IPS-NIHi7 (cell line): Measurements from ENCODE around the gene RBMS1.

Source experiments
- DNase-seq: peaks from one replicate; pipeline ENCODE4 v3.0.0; 2012; ENCODE audit warnings: mixed read lengths; ENCODE audit errors: extremely low spot score

RBMS1 gene

DNA sequence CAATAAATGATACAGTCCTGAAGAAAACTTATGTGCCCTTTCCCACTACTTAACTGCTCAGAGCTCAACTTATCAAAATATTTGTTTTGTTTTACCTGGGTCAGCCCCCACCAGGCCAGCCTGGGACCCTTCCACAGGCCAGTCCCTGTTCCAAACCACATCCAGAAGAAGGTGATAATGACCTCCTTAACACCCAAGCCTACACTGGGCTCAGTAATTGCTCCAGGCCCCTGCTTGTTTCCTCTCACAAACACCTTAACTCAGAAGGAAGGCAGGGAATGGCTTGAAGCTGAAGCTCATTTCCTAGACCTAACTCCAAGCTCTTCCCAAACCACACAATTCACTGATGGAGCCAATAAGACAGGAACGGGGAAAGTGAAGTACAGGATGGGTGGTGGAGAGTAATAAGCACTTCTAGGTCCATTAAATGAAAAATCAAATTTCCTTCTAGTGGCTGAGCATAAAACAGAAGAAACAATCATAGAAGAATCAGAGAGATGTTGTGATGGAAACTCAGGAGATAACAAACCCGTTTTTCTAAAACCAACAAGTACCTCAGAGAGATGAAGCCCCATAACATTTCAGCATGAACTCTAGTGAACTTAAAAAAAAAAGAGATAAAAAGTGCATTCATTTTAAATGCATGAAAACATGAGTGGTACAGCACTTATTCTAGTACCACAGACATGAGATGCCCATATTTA is 160.1 kb downstream of the RBMS1 start:
- no peak for DNase-seq

DNA sequence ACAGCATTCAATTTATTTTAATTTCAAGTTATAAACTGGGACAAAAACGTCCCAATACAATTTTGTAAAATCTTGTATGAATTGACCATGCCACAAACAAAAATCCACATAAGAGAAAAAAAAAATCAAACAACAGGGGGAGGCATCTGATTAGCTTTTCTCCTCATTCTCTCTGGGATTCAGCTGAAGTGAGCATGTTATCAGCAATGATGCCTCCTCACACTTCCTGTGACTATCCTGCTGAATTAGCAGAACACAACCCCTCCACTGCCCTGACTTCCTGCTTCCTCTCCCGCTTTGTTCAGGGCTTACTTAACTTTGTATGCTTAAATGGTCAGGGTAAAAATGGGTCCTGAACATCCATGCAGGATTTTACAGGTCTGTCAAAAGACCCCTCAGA is 161.3 kb downstream of the RBMS1 start:
- peak; percentile 58 for DNase-seq

DNA sequence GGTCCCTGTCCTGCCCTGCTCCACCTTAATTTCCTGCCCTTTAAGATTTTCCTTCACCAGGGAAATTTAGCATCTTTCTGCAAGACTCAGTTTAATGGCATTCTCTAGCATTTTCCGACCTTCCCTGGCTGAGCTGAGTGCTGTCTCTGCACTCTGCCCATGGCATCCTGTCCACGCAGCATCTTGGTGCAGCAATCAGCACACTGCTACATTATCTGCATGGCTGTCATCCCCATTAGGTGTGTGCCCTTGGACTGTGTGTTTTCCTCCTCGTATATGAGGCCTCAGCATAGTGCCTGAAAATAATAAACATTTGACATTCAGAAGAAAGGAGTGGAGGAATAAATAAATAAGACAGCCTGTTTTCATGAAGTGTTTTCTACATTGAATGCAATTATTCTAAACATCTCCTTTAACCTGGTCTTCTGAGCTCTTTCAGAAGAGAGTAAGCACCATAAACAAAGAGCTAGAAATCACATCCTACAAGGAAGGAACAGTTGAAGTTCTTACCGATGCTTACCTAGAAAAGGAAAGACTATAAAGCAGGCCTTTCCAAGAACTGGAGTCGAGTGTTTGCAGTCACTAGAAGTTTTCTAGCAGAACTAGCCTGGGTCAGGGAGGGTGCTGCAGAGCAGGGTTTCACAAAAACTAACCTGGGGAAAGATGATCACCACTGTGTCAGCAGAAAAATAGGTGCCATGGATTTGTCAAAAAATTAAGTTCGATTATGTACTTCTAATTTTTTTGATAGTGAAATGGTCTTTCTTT is 162.2 kb downstream of the RBMS1 start:
- no peak for DNase-seq

DNA sequence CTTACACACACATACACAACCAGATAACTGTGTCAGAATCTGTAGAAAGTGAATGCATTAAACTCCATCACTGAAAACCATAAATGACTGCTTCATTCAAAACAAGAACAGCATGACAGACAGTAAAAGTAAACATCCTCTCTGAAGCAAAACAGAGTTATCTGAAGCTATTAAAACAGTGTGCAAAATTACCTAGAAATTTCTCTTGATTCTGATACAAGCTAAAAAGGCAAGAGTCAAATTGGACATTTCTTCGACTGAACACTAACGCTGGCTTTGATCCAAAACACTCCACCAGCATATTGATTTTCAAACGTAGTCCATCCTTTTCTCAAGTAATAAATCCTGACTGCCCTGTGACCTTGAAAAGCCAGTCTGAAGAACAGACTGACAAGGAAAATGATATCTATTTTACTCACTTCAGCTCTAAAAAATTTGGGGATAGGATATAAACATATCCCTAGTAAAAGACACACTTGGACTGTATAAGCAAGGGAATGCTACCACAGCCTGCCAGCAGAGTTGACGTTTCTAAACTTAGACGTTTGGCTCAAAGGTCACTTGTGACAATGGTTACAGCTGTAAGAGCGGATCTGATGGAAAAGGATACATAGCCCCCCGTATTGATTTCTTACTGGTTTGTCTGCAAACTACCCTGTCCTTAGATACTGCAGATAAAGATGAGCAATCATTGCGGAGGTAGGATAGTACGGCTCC is 164.6 kb downstream of the RBMS1 start:
- no peak for DNase-seq

DNA sequence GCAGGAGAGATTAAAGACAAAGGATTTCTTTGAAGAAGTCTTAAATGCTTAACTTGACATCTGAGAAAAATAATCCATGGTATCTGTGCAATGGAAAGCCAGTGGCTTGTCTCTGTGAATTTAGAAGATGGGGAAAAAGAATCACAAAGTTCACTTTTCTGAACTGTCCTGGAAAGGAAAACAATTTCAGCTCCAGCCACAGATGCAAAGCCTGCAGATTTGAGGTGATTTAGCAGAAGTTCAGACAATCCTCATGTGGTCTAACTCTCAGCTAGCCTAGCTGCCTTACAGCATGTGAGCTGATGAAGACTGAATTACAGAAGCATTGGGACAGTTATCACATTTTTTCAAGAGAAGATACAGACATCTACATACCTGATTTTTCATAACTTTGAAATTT is 166.8 kb downstream of the RBMS1 start:
- no peak for DNase-seq

DNA sequence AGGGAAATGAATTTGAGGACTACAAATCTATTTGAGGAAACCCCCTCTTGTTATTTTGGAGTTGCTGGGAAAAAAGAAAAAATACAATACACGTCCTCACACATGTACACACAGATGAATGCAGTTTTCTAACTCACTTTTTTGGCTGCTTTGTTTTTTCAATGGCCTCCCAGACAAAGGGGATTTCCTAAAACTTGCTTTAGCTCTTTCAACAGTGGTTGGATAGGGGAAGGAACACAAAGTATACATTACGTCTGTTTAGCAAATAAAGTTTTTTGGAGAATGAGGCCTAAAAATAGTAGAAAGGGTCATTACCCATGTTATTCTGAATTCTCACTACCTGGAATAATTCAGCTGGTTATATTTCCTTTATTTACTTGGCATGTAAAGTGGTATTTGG is 168.2 kb downstream of the RBMS1 start:
- no peak for DNase-seq

DNA sequence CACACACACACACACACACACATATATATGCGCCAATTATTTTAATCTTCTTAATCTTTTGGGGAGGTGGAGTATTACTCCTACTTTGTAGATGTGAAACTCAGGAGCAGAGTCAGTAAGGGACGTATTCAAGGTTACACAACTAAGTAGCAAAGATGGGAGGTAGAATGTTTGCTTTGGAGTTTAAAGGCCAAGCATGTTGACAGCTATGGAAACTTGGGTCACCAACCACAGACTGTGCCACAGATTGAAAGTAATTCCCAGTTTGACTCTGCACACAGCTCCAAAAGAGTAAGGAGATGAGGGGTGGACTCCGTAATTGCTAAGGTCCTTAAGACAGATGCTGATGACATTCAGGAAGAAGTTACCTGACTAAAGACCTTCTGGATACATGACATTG is 168.7 kb downstream of the RBMS1 start:
- no peak for DNase-seq

DNA sequence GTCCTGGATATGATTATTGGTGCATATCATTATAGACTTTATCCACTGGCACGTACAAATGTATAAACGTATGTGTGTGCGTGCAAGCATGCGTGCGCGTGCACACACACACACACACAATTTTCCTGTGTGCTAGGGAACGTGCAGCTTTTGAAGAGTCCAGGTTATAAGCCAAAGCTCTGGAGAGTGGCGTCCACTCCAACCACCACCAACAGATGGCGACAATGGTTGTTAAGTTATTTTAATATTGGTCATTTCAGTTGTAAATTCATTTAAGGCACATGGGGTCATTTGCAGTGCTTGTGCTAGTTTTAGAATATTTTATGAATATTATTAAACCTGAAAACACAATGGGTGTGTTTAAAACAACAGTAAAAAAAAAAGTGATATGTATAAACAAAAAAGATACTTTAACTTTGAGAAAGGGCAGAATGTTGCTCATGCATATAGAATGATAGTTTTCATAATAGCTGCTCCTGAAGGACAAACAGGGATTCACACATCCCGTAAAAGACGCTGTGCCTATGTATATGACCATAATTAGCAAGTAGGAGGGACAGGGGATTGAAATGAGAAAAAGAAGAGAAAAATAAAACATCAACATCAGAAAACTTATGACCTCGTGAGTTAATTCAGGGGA is 169.3 kb downstream of the RBMS1 start:
- peak; percentile 31 for DNase-seq

DNA sequence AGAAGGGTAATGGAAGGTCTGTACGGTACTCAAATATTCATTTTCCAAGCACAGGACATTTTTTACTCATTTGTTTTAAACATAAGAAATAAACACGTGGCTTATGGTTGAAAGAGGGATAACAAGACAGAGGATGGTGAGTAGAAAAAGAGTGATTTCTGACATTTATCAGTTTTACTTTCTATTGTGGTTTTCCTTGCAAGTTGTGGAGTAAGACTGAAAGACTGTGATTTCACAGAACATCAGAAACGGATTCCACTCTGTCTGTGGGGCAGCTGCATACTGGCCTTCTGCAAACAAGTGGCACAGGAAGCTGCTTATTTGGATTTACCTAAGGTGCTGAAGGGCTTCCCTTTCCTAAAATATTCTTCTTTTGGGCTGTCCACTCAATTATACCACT is 171.3 kb downstream of the RBMS1 start:
- no peak for DNase-seq

DNA sequence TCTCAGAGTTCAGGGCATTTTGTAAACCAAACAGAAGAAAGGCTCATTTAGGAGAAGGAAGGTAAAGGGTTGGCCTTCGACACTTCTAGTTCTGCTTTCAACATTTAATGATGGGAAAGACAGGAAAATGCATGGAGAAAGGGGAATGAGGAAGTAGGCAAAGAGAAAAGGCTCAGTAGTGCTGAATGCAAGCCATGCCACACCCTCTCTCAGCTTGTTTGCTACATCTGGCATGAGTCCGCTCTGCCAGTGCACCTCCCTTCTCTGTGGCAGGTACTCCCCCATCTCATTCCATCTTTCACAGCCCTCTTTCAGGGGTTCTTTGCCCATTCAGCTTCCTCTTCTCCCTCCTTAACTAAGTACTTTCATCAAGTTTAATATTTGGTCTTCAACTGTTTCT is 172.6 kb downstream of the RBMS1 start:
- no peak for DNase-seq

DNA sequence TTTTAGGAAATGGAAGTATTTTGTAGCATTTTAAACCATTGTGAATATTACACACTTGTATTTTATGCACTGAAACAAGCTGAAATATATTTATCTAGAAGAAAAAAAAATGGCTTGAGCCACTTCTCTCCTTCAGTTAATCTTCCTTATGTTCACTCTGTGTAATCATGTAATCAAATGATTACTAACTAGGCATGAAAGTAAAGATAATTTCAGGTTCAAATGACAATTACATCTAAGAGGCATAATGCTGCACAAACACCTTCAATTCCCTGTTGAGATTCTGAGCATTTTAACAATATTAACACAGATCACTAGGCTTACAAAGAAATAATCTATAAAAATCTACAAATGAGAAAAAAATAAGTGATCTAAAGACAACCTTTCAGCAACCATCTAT is 173.9 kb downstream of the RBMS1 start:
- DNase-seq: no peak

DNA sequence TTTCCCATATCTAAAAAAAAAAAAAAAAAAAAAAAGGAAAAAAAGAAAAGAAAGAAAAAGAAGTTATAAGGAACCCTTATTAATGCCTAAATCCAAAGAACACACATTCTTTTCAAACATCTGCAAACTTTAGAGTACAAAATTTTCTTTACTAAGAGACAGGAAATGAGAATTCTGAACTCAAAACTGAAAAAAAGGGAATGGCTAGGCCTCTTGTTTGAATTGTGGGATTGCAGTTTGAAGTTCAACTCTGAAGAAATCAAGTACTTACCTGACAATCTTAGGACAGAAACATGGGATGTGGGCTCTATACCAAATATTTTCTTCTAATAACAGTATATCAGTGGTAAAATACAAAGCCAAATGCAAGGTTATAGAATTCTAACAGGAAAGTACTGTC is 175.4 kb downstream of the RBMS1 start:
- DNase-seq: no peak

DNA sequence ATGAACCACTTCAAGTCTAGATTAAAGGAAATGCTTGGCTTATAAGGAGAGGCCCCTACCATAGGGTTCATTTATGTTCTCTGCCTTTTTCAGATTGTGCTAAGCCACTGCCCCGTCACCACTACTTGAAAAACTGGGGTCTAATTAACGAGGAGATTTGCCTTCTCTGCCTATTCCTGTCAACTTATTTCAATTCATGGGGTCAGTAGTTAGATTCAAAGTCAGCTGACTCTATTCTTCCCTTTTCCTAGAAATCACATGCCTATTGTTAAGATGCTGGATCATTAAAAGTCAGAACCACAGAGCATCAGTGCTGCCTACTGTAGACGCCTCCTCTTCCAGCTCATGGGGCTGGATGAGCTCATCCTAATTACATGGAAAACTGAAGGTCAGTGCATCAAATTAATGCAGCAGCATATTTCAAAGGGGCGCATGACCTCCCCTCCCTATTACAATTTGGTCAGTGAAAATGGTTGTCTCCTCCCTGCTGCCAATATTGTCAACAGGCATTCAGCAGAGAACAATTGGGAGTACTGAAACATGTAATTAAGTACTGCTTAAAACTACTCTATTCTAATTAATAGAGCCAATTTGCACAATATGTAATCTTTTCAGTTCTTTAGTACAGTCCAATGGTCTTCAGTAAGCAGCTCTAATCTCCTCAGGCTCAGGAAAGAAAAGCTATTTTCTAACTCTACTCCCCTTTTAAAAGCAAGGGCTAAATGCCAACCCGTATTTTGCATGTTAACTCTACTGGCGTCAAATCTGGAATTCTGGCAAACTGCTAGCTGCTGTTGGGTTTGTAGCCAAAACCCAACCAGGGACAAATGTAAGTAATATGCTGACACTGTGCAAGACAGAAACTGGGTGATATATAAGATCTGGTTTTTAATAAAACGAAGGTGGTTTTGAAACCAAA is 176.2 kb downstream of the RBMS1 start:
- no peak for DNase-seq

DNA sequence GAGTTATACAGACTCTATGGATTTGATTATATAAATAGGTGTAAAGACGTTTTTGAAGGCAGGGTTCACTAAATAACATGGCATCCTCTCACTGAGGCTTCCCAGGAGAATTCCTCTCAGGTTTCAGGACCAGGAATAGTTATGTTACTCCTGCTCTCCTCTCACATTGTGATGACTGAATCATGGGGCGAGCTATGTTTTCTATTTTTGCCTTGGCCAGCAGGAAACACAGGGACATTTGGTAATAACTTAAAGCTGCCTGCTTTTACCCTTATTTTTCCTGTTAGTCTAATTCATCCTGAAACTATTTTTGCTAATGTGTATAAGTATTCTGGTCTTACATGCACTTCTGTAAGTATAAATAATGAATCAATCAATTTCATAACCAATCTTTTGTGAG is 178.3 kb downstream of the RBMS1 start:
- DNase-seq: no peak

DNA sequence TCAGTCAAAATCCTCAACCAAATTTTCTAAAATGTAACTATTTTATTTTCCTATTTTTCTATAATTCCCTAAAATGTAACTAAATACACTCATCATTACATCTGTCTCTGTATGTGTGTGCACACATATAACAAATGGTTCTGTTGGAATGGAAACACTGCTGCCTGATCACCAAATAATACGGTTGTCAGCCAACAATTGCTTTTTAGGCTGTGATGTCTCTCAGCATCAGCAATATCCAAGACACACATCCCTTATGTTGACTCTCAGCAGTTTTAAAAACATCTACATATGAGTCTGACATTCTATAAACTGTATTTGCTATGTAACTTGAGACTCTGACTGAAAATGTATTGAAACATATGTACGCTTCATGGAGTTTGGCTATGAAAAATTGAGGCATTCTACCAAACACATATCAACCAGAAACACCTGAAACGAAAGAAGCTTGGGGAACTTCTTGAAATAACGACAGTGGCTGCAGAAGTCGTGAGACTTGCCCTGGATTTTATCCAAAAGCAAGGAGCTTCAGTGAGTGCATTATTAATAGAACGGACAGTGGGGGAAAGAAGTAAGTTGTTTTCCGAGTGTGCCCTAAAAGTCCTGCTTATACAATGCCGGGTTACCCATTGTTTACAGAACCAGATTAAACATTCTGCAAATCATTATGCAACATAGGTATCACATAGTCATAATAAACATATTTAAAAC is 183.3 kb downstream of the RBMS1 start:
- no peak for DNase-seq

DNA sequence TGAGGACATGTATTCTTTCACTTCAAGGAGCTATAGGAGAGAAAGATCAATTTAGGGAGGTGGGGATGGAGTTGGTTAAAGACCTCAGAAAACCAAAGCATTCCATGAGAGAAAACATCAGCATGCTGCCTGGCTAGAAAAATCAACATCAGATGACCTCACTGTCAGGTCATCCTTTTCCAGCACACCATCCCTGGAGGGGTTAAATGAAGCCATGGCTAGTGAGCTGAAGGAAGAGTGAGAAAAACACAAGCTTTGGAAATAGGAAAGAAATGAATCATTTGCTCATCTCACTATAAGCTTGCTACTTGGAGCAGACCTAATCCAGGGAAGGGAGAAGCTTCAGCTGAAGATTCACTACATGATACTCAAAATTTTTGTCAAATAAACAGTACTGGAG is 184.0 kb downstream of the RBMS1 start:
- no peak for DNase-seq

DNA sequence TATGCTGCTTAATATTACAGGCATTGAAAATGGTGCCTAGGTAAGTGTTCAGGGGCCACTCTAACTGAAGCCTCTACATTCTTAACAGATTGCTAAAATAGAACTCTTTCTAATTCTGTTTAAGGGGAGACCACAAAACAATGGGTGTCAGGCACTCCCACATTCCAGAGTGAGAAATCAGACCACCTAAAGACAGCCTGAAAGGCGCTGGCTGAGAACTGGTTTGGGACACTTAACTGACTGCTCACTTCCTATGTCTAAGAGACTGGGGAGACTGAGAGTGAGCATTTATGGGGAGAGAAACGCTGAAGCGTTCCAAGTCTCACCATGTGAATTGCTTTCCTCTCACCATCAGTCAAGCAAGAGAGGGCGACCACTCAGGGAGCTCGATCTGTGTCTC is 184.7 kb downstream of the RBMS1 start:
- no peak for DNase-seq

DNA sequence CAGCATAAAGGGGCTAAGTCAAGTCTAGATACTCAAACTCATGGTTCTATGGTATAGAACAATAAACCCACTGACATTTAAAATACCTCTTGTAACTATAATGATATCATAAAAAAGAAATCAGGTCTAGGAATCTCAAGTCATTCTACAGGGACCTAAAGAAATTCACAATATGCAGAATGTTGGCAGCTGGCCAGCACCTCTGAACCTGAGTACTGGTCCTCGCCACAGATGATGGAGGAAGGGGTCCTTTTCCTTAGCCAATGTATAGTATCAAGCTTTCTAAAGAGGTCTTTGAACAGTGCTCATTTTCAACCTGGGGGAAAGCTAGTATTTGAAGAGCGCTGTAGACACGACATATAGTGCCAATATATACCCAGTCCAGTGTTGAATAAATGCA is 185.1 kb downstream of the RBMS1 start:
- DNase-seq: no peak

DNA sequence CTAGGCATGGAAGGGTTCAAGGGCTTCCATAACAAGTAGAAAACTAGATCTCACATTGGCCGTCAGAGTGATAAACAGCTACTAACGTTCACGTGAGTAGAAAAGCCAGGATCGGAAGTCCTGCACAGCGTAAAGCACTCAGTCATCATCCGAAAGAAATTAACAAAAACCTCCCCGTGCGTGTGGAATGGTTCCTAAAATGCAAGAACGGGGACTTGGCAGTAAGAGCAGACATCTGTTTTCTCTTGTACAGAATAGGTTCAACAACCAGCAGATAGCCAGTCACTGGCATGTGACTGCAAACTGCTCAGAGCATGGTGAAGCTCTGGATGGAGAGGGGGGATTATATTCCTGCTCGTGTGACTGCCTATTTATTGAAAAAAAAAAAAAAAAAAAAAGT is 186.6 kb downstream of the RBMS1 start:
- no peak for DNase-seq

DNA sequence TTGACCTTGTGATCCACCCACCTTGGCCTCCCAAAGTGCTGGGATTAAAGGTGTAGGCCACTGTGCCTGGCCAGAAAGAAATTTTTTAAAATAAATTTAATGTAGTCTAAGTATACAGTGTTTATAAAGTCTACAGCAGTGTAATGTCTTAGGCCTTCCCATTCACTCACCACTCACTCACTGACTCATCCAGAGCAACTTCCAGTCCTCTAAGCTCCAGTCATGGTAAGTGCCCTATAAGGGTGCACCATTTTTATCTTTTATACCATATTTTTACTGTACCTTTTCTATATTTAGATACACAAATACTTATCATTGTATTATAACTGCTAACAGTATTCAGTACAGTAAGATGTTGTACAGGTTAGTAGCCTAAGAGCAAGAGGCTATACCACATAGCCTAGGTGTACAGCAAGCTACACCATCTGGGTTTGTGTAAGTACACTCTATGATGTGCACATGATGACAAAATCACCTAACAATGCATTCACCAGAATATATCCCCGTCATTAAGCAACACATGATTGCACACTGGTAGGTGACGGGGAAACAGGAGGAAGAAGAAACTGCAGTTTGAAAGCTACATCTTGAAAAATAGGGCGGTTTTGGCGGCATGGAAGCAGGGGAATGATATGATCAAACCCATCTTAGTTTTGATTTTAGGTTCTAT is 188.4 kb downstream of the RBMS1 start:
- DNase-seq: no peak
